ENCODE results near the gene TGFB2.

The TGFB2 gene

DNA sequence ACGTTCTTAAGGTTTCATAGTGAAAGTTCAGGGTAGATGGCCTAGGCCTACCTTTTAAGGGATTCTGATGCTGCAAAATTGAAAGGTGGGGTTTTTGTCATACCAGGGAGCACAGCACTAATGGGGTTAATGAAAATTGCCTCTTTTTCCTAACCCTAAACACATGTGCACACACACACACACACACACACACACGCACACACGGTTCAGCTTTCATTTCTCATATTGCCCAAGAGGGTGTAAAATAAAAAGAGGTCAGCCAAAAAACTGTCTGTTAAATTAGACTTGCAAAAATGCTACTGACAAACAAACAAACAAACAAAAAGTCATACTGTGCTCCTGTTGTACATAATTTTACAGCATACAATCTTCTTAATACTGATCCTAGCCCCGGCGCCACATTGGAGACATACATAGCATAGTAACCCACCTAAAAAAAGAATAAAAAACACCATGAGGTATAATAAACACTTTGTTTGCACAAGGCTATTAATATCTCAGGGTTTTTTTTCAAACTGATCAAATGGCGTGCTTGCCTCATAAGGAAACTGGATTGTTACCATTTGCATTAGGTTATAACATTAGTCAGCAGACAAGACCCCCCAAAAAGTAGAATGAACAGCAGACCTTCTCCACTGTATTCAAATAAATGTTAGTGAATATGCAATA lies 69.1 kb downstream of the TGFB2 start:
- H3K36me3 ChIP-seq (ENCODE audit: control insufficient read depth, insufficient read depth, low read length): no peaks in the 10 kb centered on the region
- H3K9me3 ChIP-seq (ENCODE audit: control insufficient read depth, low read length): no peaks in the 10 kb centered on the region
- H3K4me3 ChIP-seq (ENCODE audit: insufficient read depth, low read depth, low read length): no peak overlapping the region
- H3K4me1 ChIP-seq (ENCODE audit: control insufficient read depth, insufficient read depth, low read length): no peaks in the 10 kb centered on the region
- no peaks in the 10 kb centered on the region for H3K27me3 ChIP-seq (ENCODE audit: control insufficient read depth, insufficient read depth, low read length, poor library complexity, severe bottlenecking)
- WGBS, 2 experiments: 95 to 100% methylated on average over 6 of the region's 6 CpGs
- no peak overlapping the region for H3K27ac ChIP-seq (ENCODE audit: insufficient read depth, low read depth, low read length, poor library complexity, severe bottlenecking)

DNA sequence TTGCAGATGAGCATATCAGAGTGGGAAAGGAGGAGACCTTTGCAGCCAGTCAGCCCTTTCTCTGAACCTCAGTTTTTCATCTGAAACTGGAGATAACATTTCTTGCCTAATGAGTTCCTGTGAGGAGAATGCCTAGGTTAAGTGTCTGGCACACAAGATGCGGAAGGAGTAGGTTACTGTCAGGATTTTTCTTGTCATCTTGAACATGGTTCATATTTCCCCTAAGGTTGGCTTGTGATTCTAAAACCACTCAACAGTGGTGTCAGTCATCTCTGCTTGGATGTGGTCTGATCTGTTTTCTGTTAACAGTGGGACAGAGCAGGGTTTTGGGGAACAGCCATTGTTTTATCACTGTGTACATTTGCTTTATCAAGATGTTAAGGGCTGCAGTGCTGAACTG lies 70.6 kb downstream of the TGFB2 start:
- 98 to 100% methylated on average over 1 of the region's 1 CpG for WGBS, 2 experiments
- H3K27ac ChIP-seq (ENCODE audit: insufficient read depth, low read depth, low read length, poor library complexity, severe bottlenecking): no peak overlapping the region
- no peaks in the 10 kb centered on the region for H3K27me3 ChIP-seq (ENCODE audit: control insufficient read depth, insufficient read depth, low read length, poor library complexity, severe bottlenecking)
- no peaks in the 10 kb centered on the region for H3K4me1 ChIP-seq (ENCODE audit: control insufficient read depth, insufficient read depth, low read length)
- H3K36me3 ChIP-seq (ENCODE audit: control insufficient read depth, insufficient read depth, low read length): no peaks in the 10 kb centered on the region
- no peaks in the 10 kb centered on the region for H3K9me3 ChIP-seq (ENCODE audit: control insufficient read depth, low read length)
- H3K4me3 ChIP-seq (ENCODE audit: insufficient read depth, low read depth, low read length): no peak overlapping the region

DNA sequence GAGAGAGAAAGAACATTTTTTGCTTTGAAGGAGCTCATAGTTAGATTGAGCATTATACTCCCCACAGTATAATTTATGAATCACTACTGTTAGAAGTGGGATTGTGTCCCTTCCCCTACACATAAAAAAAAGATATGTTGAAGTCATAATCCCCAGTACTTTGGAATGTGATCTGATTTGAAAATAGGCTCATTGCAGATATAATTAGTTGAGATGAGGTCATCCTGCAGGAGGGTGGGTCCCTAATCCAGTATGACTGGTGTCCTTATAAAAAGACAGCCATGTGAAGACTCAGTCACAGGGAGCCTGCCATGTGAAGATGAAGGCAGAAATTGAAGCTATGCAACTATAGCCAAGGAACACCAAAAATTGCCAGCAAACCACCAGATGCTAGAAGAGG lies 76.4 kb downstream of the TGFB2 start:
- H3K4me3 ChIP-seq (ENCODE audit: insufficient read depth, low read depth, low read length): no peak overlapping the region

DNA sequence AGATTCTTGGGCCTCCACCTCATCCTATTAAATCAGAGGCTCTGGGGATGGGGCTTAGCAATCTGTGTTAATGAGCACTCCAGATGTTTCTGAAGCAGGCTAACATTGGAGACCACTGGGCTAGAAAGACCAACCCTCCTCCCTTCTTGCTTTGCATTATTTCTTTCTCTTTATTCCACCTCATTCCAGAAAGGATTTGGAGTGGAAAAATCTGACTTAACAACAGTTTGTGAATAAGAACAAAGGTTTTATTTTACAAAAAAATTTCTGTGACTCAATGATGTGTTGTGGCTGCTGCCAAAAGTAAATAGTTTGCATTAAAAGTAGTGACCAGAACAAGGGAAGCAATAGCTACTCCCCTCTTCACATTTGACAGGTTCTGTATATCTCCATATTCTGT lies 79.4 kb downstream of the TGFB2 start:
- H3K9me3 ChIP-seq (ENCODE audit: control insufficient read depth, low read length): no peaks in the 10 kb centered on the region
- no peaks in the 10 kb centered on the region for H3K36me3 ChIP-seq (ENCODE audit: control insufficient read depth, insufficient read depth, low read length)
- H3K4me3 ChIP-seq (ENCODE audit: insufficient read depth, low read depth, low read length): no peak overlapping the region

More for the DNA sequence above, 76.4 kb downstream of the TGFB2 start:
- Histone ChIP-seq H3K27ac (ENCODE audit: insufficient read depth, low read depth, low read length, poor library complexity, severe bottlenecking) (no peak overlapping the region), H3K27me3 (ENCODE audit: control insufficient read depth, insufficient read depth, low read length, poor library complexity, severe bottlenecking) (no peaks in the 10 kb centered on the region), H3K36me3 (ENCODE audit: control insufficient read depth, insufficient read depth, low read length) (no peaks in the 10 kb centered on the region), H3K4me1 (ENCODE audit: control insufficient read depth, insufficient read depth, low read length) (no peaks in the 10 kb centered on the region), H3K9me3 (ENCODE audit: control insufficient read depth, low read length) (no peaks in the 10 kb centered on the region)

DNA sequence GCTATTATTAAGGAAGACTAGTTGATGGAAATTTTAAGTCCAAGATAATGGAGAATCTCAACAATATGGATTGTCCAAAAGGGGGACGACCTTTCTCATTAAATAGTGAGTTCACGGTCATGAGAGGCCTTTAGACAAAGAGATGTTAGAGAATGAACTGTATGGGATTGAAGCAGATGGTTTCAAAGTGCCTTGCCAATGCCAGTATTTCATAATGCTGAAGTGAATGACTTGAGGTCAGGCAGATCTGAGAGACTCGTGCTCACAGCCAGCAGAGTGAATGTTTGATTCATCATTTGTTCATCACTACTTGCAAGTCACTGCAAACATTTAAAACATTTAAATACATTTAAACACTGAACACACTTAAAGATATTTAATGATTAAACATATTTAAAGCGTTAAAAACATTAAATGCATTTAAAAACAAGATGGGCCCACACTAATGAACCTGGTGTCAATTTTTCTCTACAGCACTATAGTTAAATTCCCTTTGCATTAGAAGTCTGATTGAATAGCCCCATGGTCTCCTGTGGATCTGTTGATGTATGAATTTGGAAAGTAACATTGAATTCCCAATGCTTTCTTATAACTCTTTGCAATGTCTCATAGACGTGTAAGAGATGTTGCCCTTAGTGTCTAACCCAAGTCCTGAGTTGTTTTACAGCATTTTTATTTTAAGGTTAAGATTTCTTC lies 80.7 kb downstream of the TGFB2 start:
- Histone ChIP-seq H3K36me3 (ENCODE audit: control insufficient read depth, insufficient read depth, low read length) (no peaks in the 10 kb centered on the region), H3K9me3 (ENCODE audit: control insufficient read depth, low read length) (no peaks in the 10 kb centered on the region), H3K4me1 (ENCODE audit: control insufficient read depth, insufficient read depth, low read length) (no peaks in the 10 kb centered on the region), H3K27ac (ENCODE audit: insufficient read depth, low read depth, low read length, poor library complexity, severe bottlenecking) (no peak overlapping the region), H3K4me3 (ENCODE audit: insufficient read depth, low read depth, low read length) (no peak overlapping the region), H3K27me3 (ENCODE audit: control insufficient read depth, insufficient read depth, low read length, poor library complexity, severe bottlenecking) (no peaks in the 10 kb centered on the region)
- 91 to 99% methylated on average over 5 of the region's 5 CpGs for WGBS, 2 experiments

More for the DNA sequence above, 79.4 kb downstream of the TGFB2 start:
- Histone ChIP-seq H3K27me3 (ENCODE audit: control insufficient read depth, insufficient read depth, low read length, poor library complexity, severe bottlenecking) (no peaks in the 10 kb centered on the region), H3K4me1 (ENCODE audit: control insufficient read depth, insufficient read depth, low read length) (no peaks in the 10 kb centered on the region), H3K27ac (ENCODE audit: insufficient read depth, low read depth, low read length, poor library complexity, severe bottlenecking) (no peak overlapping the region)

DNA sequence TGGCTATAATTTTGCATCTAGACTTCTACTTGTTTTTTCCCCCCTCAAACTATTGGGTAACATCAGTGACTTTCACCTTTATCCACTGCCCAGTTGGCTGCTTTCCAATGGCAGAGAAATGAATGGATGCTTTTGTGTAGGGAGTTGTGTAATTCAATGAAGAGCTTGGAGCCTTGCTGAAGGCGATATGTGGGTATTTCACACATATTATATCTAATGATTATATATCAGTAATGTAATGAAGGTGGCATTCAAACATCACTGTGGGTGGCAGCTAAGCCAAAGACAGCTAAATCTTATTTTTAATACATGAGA lies 81.2 kb downstream of the TGFB2 start:
- Histone ChIP-seq H3K27ac (ENCODE audit: insufficient read depth, low read depth, low read length, poor library complexity, severe bottlenecking) (no peak overlapping the region), H3K4me3 (ENCODE audit: insufficient read depth, low read depth, low read length) (no peak overlapping the region), H3K4me1 (ENCODE audit: control insufficient read depth, insufficient read depth, low read length) (no peaks in the 10 kb centered on the region), H3K36me3 (ENCODE audit: control insufficient read depth, insufficient read depth, low read length) (no peaks in the 10 kb centered on the region), H3K27me3 (ENCODE audit: control insufficient read depth, insufficient read depth, low read length, poor library complexity, severe bottlenecking) (no peaks in the 10 kb centered on the region), H3K9me3 (ENCODE audit: control insufficient read depth, low read length) (no peaks in the 10 kb centered on the region)
- no CpG with 5 or more reads among the region's 1 CpG for WGBS, 2 experiments

DNA sequence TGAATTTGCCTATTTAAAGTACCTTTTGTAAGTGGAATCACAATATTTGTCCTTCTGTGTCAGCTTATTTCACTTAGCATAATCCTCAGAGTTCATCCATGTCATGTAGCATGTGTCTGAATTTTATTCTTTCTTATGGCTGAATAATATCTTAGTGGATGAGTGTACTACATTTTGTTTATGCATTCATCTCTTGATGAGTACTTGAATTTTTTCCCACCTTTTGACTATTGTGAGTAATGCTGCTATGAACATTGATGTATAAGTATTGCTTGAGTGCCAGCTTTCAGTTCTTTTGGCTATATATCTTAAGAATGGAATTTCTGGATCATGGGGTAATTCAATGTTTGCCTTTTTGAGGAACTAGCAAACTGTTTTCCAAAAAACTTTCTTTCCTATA lies 84.2 kb downstream of the TGFB2 start:
- Histone ChIP-seq H3K4me1 (ENCODE audit: control insufficient read depth, insufficient read depth, low read length) (no peaks in the 10 kb centered on the region), H3K27ac (ENCODE audit: insufficient read depth, low read depth, low read length, poor library complexity, severe bottlenecking) (no peak overlapping the region), H3K36me3 (ENCODE audit: control insufficient read depth, insufficient read depth, low read length) (no peaks in the 10 kb centered on the region), H3K9me3 (ENCODE audit: control insufficient read depth, low read length) (no peaks in the 10 kb centered on the region), H3K27me3 (ENCODE audit: control insufficient read depth, insufficient read depth, low read length, poor library complexity, severe bottlenecking) (no peaks in the 10 kb centered on the region), H3K4me3 (ENCODE audit: insufficient read depth, low read depth, low read length) (no peak overlapping the region)

DNA sequence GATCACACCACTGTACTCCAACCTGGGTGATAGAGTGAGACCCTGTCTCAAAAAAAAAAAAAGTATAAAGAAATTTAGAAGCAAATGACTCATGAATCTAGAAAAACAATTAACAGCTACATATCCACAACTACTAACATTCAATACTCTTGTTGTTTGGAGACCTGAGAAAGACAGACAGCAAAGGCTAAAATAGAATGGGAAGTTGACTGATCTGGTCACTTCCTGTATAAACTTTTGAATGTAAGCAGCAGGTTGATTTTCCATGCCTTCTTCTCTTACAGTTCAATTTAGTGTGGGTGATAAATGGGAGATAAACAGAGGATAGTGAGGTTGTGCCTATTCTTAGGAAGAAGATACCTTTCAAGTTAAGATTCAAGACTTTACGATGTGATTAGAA lies 85.2 kb downstream of the TGFB2 start:
- Histone ChIP-seq H3K4me1 (ENCODE audit: control insufficient read depth, insufficient read depth, low read length) (no peaks in the 10 kb centered on the region), H3K27me3 (ENCODE audit: control insufficient read depth, insufficient read depth, low read length, poor library complexity, severe bottlenecking) (no peaks in the 10 kb centered on the region), H3K4me3 (ENCODE audit: insufficient read depth, low read depth, low read length) (no peak overlapping the region), H3K36me3 (ENCODE audit: control insufficient read depth, insufficient read depth, low read length) (no peaks in the 10 kb centered on the region), H3K9me3 (ENCODE audit: control insufficient read depth, low read length) (no peaks in the 10 kb centered on the region), H3K27ac (ENCODE audit: insufficient read depth, low read depth, low read length, poor library complexity, severe bottlenecking) (no peak overlapping the region)
- WGBS, 2 experiments: 86 to 93% methylated on average over 1 of the region's 1 CpG

DNA sequence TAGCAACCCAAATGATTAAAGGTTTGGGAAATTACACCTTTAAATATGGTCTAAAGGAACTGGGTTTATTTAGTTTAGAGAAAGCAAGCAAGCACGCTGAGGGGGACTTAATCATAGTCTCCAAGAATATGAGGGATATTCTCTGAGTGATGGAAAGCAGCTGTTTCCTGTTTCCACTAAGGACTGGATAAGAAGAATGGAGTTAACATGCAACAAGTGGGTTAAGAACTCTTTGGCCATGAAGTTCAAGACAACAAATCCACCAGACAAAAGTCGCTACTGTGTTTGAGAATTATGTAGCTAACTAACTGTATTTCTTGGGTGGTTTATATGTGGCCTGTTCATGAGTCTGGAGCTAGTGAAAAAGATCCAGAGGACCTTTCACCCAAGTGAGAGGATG lies 85.7 kb downstream of the TGFB2 start:
- H3K36me3 ChIP-seq (ENCODE audit: control insufficient read depth, insufficient read depth, low read length): no peaks in the 10 kb centered on the region
- no peak overlapping the region for H3K27ac ChIP-seq (ENCODE audit: insufficient read depth, low read depth, low read length, poor library complexity, severe bottlenecking)
- 94% methylated on average over 2 of the region's 2 CpGs for WGBS, 2 experiments

DNA sequence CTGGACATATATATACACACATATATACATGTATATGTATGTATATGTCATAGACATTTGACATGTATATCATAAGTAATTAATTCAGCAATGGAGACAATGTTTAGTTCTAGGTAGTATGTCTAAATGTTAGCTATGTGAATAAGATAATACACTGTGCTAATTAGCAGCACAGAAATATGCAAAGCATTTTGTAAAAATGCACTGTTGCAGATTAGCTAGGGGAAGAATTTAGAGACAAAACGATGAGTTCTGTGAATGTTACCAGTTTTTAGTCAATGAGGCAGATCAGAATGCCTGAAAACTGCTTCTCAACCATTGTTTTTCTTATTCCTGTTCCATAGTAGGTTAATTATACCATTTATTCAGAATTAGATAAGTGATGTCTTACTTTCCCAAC lies 86.3 kb downstream of the TGFB2 start:
- WGBS, 2 experiments: 90 to 97% methylated on average over 1 of the region's 1 CpG
- no peaks in the 10 kb centered on the region for H3K36me3 ChIP-seq (ENCODE audit: control insufficient read depth, insufficient read depth, low read length)
- H3K4me1 ChIP-seq (ENCODE audit: control insufficient read depth, insufficient read depth, low read length): no peaks in the 10 kb centered on the region
- no peaks in the 10 kb centered on the region for H3K9me3 ChIP-seq (ENCODE audit: control insufficient read depth, low read length)
- no peaks in the 10 kb centered on the region for H3K27me3 ChIP-seq (ENCODE audit: control insufficient read depth, insufficient read depth, low read length, poor library complexity, severe bottlenecking)
- no peak overlapping the region for H3K4me3 ChIP-seq (ENCODE audit: insufficient read depth, low read depth, low read length)
- no peak overlapping the region for H3K27ac ChIP-seq (ENCODE audit: insufficient read depth, low read depth, low read length, poor library complexity, severe bottlenecking)

More for the DNA sequence above, 85.7 kb downstream of the TGFB2 start:
- H3K4me3 ChIP-seq (ENCODE audit: insufficient read depth, low read depth, low read length): no peak overlapping the region
- H3K4me1 ChIP-seq (ENCODE audit: control insufficient read depth, insufficient read depth, low read length): no peaks in the 10 kb centered on the region
- no peaks in the 10 kb centered on the region for H3K27me3 ChIP-seq (ENCODE audit: control insufficient read depth, insufficient read depth, low read length, poor library complexity, severe bottlenecking)
- no peaks in the 10 kb centered on the region for H3K9me3 ChIP-seq (ENCODE audit: control insufficient read depth, low read length)

DNA sequence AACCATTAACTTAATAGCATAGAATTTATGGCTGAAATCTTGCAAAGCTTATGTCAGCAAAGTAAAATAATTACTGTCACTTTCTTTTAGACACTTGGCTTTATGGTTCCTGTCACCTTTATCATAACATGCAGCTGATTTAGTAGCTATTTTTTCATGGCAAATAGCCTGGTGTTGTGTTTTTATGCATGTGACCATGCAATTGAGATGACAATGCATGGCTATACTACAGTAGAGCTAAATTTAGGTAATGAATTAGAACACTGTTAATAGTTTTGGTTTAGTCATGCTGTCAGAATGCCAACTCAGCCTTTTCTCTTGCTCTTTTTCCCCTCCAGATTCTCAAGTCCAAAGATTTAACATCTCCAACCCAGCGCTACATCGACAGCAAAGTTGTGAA lies 88.6 kb downstream of the TGFB2 start:
- 97 to 98% methylated on average over 2 of the region's 2 CpGs for WGBS, 2 experiments
- H3K4me3 ChIP-seq (ENCODE audit: insufficient read depth, low read depth, low read length): no peak overlapping the region

More for the DNA sequence above, 88.6 kb downstream of the TGFB2 start:
- Histone ChIP-seq H3K27ac (ENCODE audit: insufficient read depth, low read depth, low read length, poor library complexity, severe bottlenecking) (no peak overlapping the region), H3K27me3 (ENCODE audit: control insufficient read depth, insufficient read depth, low read length, poor library complexity, severe bottlenecking) (no peaks in the 10 kb centered on the region), H3K9me3 (ENCODE audit: control insufficient read depth, low read length) (no peaks in the 10 kb centered on the region), H3K36me3 (ENCODE audit: control insufficient read depth, insufficient read depth, low read length) (no peaks in the 10 kb centered on the region), H3K4me1 (ENCODE audit: control insufficient read depth, insufficient read depth, low read length) (no peaks in the 10 kb centered on the region)
